Liver (tissue), 9 donors: Measurements from ENCODE around the gene LYRM2. TPM values are rescaled to one million over a fixed set of nuclear protein-coding genes. Genes with fewer than 3 reads are reported as not detected.

Source experiments
- DNase-seq: peaks from one replicate; pipeline ENCODE4 v3.0.0-alpha.2; 2017; ENCODE audit warnings: low spot score
- H3K27ac ChIP-seq, 2 donors: one replicate each; pipeline ENCODE4 v1.7.0; 2013; ENCODE audit warnings: inconsistent platforms in 2 of 2, low read length in 2 of 2, control low read depth in 1 of 2, low read depth in 1 of 2, mild to moderate bottlenecking in 1 of 2
- H3K27me3 ChIP-seq, 4 donors: one replicate each; pipeline versions ENCODE4 v1.6.1 to v1.7.0; 2013; ENCODE audit warnings: low read length in 3 of 4, inconsistent platforms in 1 of 4, mild to moderate bottlenecking in 1 of 4, moderate library complexity in 1 of 4; ENCODE audit not compliant: control insufficient read depth in 4 of 4, insufficient read depth in 4 of 4
- H3K36me3 ChIP-seq, 4 donors: one replicate each; pipeline versions ENCODE4 v1.6.1 to v1.7.0; 2013; ENCODE audit warnings: low read length in 3 of 4, mild to moderate bottlenecking in 3 of 4, low read depth in 1 of 4, moderate library complexity in 1 of 4; ENCODE audit not compliant: control insufficient read depth in 4 of 4, insufficient read depth in 3 of 4
- H3K4me1 ChIP-seq, 4 donors: one replicate each; pipeline versions ENCODE4 v1.6.1 to v1.7.0; 2013; ENCODE audit warnings: low read length in 3 of 4, mild to moderate bottlenecking in 3 of 4, moderate library complexity in 1 of 4; ENCODE audit not compliant: control insufficient read depth in 4 of 4, insufficient read depth in 4 of 4
- H3K4me3 ChIP-seq, 3 donors: one replicate each; pipeline versions ENCODE4 v1.6.1 to v1.7.0; 2013; ENCODE audit warnings: low read length in 3 of 3, control low read depth in 1 of 3, low read depth in 1 of 3, mild to moderate bottlenecking in 1 of 3
- H3K9ac ChIP-seq, 2 donors: one replicate each; pipeline ENCODE4 v1.7.0; 2013; ENCODE audit warnings: low read length in 2 of 2, mild to moderate bottlenecking in 2 of 2, moderate library complexity in 2 of 2, control low read depth in 1 of 2, low read depth in 1 of 2
- H3K9me3 ChIP-seq, 4 donors: one replicate each; pipeline versions ENCODE4 v1.6.1 to v1.7.0; 2013; ENCODE audit warnings: low read length in 3 of 4; ENCODE audit not compliant: control insufficient read depth in 4 of 4
- CTCF ChIP-seq: fragments of 150-350 bp; IDR thresholded peaks from 2 replicates; pipeline ENCODE4 v1.5.1; 2017; ENCODE audit warnings: improper control_type of control experiment, low read depth, low read length; ENCODE audit not compliant: missing input control
- EGR1 ChIP-seq, 2 donors: IDR thresholded peaks; 2 replicates each; pipeline ENCODE4 v1.6.1; 2016 to 2018; ENCODE audit warnings: antibody characterized with exemption in 2 of 2, low read depth in 2 of 2
- FOXA2 ChIP-seq: IDR thresholded peaks from 2 replicates; pipeline ENCODE4 v1.6.1; 2016; ENCODE audit warnings: antibody characterized with exemption
- GABPA ChIP-seq, 2 donors: IDR thresholded peaks in 1 of 2; conservative IDR thresholded peaks in 1 of 2; 2 replicates each; pipeline ENCODE4 v1.6.1; 2016; ENCODE audit warnings: antibody characterized with exemption in 2 of 2, mild to moderate bottlenecking in 1 of 2, moderate library complexity in 1 of 2
- HNF4A ChIP-seq, 2 donors: conservative IDR thresholded peaks; 2 replicates each; pipeline ENCODE4 v1.6.1; 2016; ENCODE audit warnings: antibody characterized with exemption in 2 of 2, mild to moderate bottlenecking in 2 of 2
- HNF4G ChIP-seq: IDR thresholded peaks from 2 replicates; pipeline ENCODE4 v1.6.1; 2016; ENCODE audit warnings: antibody characterized with exemption
- JUND ChIP-seq, 2 donors: IDR thresholded peaks; 2 replicates each; pipeline ENCODE4 v1.6.1; 2016; ENCODE audit warnings: antibody characterized with exemption in 2 of 2
- RAD21 ChIP-seq, 2 donors: IDR thresholded peaks; 2 replicates each; pipeline ENCODE4 v1.6.1; 2016; ENCODE audit warnings: antibody characterized with exemption in 2 of 2, mild to moderate bottlenecking in 2 of 2
- RXRA ChIP-seq, 2 donors: IDR thresholded peaks; 2 replicates each; pipeline ENCODE4 v1.6.1; 2017 to 2018; ENCODE audit warnings: antibody characterized with exemption in 2 of 2, mild to moderate bottlenecking in 1 of 2
- SP1 ChIP-seq: IDR thresholded peaks from 2 replicates; pipeline ENCODE4 v1.6.1; 2018; ENCODE audit warnings: antibody characterized with exemption, mild to moderate bottlenecking
- TAF1 ChIP-seq: conservative IDR thresholded peaks from 2 replicates; pipeline ENCODE4 v1.6.1; 2016; ENCODE audit warnings: antibody characterized with exemption, mild to moderate bottlenecking
- ZBTB33 ChIP-seq: IDR thresholded peaks from 2 replicates; pipeline ENCODE4 v1.6.1; 2016; ENCODE audit warnings: antibody characterized with exemption
- WGBS: extraction: QIAGEN DNeasy Blood & Tissue Kit; methylation state at CpG from one replicate; pipeline ENCODE4 v1.1.7; 2013; 5-methylcytosine and 5-hydroxymethylcytosine counted together
- polyA plus RNA-seq, 2 donors: library from polyadenylated mRNA; stranded (reverse) in 1 of 2; unstranded in 1 of 2; fragments of 200-250 nt in 1 of 2; fragments of >200 nt in 1 of 2; fragmentation: Nextera tagmentation in 1 of 2; extraction: Ambion mirVana in 1 of 2; gene quantifications; one replicate each; pipeline versions ENCODE4 v1.2.1 to v1.2.3, GENCODE V29; 2013 to 2015
- total RNA-seq, 2 donors: library from RNA; depleted of rRNA; stranded (reverse); fragments of >200 nt; gene quantifications; one replicate each; pipeline ENCODE4 v1.2.3, GENCODE V29; 2014
- TF ChIP-seq, protein P1 (sequence below): IDR thresholded peaks from 2 replicates; pipeline ENCODE4 v1.6.1; 2016; ENCODE audit warnings: antibody characterized with exemption
- TF ChIP-seq, protein P2 (sequence below): IDR thresholded peaks from 2 replicates; pipeline ENCODE4 v1.6.1; 2016; ENCODE audit warnings: antibody characterized with exemption
- donor health status: healthy.
- donor health status: healthy.
- donor health status: healthy.
- donor health status: healthy.
- donor health status: healthy.

LYRM2 gene
- total and polyA plus RNA-seq, 4 donors = 8.9 to 34.7 (median 12.4) TPM

DNA sequence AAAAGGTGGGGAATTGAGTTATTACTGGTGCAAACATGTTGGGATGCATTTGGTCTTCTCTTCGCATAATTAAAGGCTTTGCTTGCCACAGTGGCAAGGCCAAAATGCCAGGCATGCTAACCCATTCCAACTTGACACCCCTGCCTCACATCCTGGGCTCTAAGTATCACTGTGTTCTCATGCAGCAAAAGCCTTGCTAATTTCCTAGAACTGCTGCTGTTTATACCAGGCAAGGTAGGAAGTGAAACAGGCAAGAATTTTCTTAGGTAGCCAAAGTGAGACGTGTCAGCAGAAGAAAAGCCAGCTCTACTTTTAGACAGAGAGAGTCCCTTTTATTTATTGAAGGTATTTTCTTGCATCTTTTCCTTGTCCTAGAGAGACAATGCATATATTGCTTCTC lies 41.2 kb downstream of the LYRM2 start:
- TF ChIP-seq SP1 (no peak), HNF4G (no peak), RAD21 (IDR thresholded peaks at IDR 0.05) (no peak), JUND (IDR thresholded peaks at IDR 0.05) (no peak), EGR1 (IDR thresholded peaks at IDR 0.05; ENCODE audit: low read depth in 2 of 2) (no peak), HNF4A (conservative IDR thresholded peaks at IDR 0.05) (no peak), RXRA (IDR thresholded peaks at IDR 0.05) (no peak), TAF1 (no peak)
- TF ChIP-seq, protein P1, sequence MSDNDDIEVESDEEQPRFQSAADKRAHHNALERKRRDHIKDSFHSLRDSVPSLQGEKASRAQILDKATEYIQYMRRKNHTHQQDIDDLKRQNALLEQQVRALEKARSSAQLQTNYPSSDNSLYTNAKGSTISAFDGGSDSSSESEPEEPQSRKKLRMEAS = no peak
- no peaks in the 10 kb centered on the region for H3K36me3 ChIP-seq
- WGBS = 49% methylated on average over 2 of the region's 2 CpGs
- no peaks in the 10 kb centered on the region for H3K27me3 ChIP-seq
- DNase-seq = no peak
- no peak overlapping the region for H3K27ac ChIP-seq
- H3K4me1 ChIP-seq = no peaks in the 10 kb centered on the region
- no peaks in the 10 kb centered on the region for H3K9me3 ChIP-seq
- no peak overlapping the region for H3K4me3 ChIP-seq
- no peak overlapping the region for H3K9ac ChIP-seq

DNA sequence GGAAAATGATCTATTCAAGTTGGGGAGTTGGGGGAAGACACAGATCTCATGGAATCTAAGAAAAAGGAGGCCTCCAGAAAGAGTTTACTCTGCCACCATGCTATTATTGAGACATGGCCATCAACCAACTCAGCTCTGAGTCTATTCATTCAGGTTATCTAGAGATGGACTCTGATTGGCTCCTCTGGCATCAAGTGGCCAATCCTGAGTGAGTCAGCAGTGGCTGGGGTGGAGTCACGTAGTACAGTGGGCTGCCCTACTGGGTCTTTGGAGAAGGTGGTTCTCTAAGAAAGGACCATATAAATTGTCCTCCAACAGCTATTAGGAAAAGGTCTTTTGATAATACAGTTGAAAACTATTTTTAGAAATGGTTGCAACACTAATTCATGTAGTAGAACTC lies 42.1 kb downstream of the LYRM2 start:
- Histone ChIP-seq H3K27me3 (no peaks in the 10 kb centered on the region), H3K9ac (no peak overlapping the region), H3K27ac (no peak overlapping the region), H3K4me1 (no peaks in the 10 kb centered on the region), H3K36me3 (no peaks in the 10 kb centered on the region), H3K9me3 (no peaks in the 10 kb centered on the region), H3K4me3 (no peak overlapping the region)
- no peak for DNase-seq
- TF ChIP-seq, protein P1 = no peak
- TF ChIP-seq CTCF (no peak), FOXA2 (no peak)
- TF ChIP-seq, protein P2, sequence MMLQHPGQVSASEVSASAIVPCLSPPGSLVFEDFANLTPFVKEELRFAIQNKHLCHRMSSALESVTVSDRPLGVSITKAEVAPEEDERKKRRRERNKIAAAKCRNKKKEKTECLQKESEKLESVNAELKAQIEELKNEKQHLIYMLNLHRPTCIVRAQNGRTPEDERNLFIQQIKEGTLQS = no peak
- 98% methylated on average over 1 of the region's 1 CpG for WGBS

- 88% methylated on average over 2 of the region's 2 CpGs for WGBS
- Histone ChIP-seq H3K27ac (no peak overlapping the region), H3K36me3 (no peaks in the 10 kb centered on the region), H3K4me3 (no peak overlapping the region), H3K4me1 (no peaks in the 10 kb centered on the region), H3K27me3 (no peaks in the 10 kb centered on the region), H3K9me3 (no peaks in the 10 kb centered on the region), H3K9ac (no peak overlapping the region)
- DNase-seq = no peak
- TF ChIP-seq GABPA (IDR thresholded peaks at IDR 0.05 in 1 of 2, conservative IDR thresholded peaks at IDR 0.05 in 1 of 2) (no peak), EGR1 (IDR thresholded peaks at IDR 0.05; ENCODE audit: low read depth in 2 of 2) (no peak), HNF4A (conservative IDR thresholded peaks at IDR 0.05) (no peak), SP1 (no peak), ZBTB33 (no peak)
- TF ChIP-seq, protein P1 = no peak
- TF ChIP-seq, protein P2 = no peak
Observed at GRCh38 chr6:89596056-89596455, 42.5 kb downstream of the LYRM2 start.
